Peyer's patch (tissue), 4 donors: ENCODE measurements around the gene ARHGAP24. TPM values are rescaled to one million over a fixed set of nuclear protein-coding genes. Genes with fewer than 3 reads are reported as not detected.

Experiments
- DNase-seq, 3 donors: peaks; one replicate each; pipeline ENCODE4 v3.0.0-alpha.2; 2017 to 2019
- H3K27ac ChIP-seq, 4 donors: fragments of 200-600 bp; sonication (generic); one replicate each; pipeline ENCODE4 v1.5.1; 2016 to 2019
- H3K27me3 ChIP-seq, 2 donors: fragments of 200-600 bp; sonication (generic); one replicate each; pipeline ENCODE4 v1.5.1; 2019
- H3K36me3 ChIP-seq, 3 donors: fragments of 200-600 bp; sonication (generic); one replicate each; pipeline ENCODE4 v1.5.1; 2016 to 2019
- H3K4me1 ChIP-seq, 4 donors: fragments of 200-600 bp; sonication (generic); one replicate each; pipeline ENCODE4 v1.5.1; 2016 to 2019
- H3K4me3 ChIP-seq, 4 donors: fragments of 200-600 bp; sonication (generic); 1 replicate in 3 of 4; 2 replicates in 1 of 4; pipeline ENCODE4 v1.5.1; 2016 to 2019; ENCODE audit warnings: mild to moderate bottlenecking in 1 of 4
- H3K9me3 ChIP-seq, 4 donors: fragments of 200-600 bp; sonication (generic); one replicate each; pipeline ENCODE4 v1.5.1; 2016 to 2019; ENCODE audit warnings: mild to moderate bottlenecking in 1 of 4
- POLR2A ChIP-seq, 2 donors: fragments of 450-650 bp; IDR thresholded peaks; one replicate each; pipeline ENCODE4 v1.5.1; 2017; ENCODE audit warnings: antibody characterized with exemption in 2 of 2, mild to moderate bottlenecking in 2 of 2, moderate library complexity in 2 of 2
- total RNA-seq, 4 donors: library from RNA; depleted of rRNA; stranded (reverse); fragments of >200 nt; gene quantifications; one replicate each; pipeline ENCODE4 v1.1.0, GENCODE V29; 2016
- TF ChIP-seq, protein P1 (sequence below), 6 experiments: fragments of 450-650 bp in 4 of 6; fragments of 200-600 bp in 2 of 6; sonication (generic) in 1 of 6; IDR thresholded peaks; one replicate each; pipeline ENCODE4 v1.5.1; 2017 to 2019; ENCODE audit warnings: antibody characterized with exemption in 6 of 6, mild to moderate bottlenecking in 3 of 6, moderate library complexity in 1 of 6

ARHGAP24 gene
- 100 to 1,000 TPM in 1 of 4 donors, 10 to 100 TPM in 2, 1 to 10 TPM in 1; 4.7 to 330 (median 20.0) TPM for total RNA-seq

DNA sequence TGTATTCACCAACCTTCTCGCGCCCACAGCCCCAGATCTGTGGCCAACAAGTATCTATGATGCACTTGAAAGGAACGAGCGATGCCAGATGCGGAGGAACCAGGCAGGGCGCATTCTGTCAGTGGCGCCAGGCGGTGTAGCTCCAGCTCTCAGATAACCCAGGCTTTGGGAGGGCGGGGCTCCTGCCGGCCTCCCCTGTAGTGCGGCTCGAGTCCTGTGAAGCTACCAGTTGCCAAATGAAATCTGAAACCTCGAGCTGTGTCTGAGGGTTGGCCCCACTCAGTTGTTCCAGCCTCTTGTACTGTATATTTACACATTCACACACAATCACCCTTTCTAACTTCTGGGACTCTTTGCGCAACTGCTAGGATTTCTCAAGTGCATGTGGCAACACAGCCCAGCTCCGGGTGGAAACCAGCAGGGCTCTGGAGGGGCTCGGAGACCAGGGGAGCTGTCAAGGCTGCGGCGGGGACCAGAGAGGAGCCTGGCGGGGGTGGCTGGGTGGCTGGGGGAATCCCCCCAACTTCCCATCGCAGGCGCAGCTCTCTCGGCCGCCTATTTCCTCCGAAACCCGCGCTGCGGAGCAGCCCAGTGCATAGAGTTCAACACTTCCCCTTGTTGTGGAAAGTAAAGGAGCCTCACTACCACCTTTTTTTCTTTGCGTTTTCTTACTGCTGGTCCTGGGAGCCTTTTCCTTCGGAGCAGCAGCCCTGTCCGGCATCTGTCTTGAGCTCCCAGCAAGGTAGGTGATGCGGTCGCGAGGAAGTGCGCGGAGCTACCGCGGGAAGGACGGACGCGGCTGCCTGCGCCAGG is at the start of gene ARHGAP24:
Gene ARHGAP24 (plus strand): TSS at position 333 of the 813 bp plus-strand sequence.
- peak within 1 kb of the TSS; percentile 55 to 88 (median 73) for H3K27ac ChIP-seq
- DNase-seq, result peak; percentile 68 to 91 (median 88)
- peak within 1 kb of the TSS; percentile 53 to 64 (median 56) for H3K4me3 ChIP-seq
- peaks cover 0 to 9% (median 3%) of the 10 kb centered on the region in 4 donors for H3K4me1 ChIP-seq
- no peak for TF ChIP-seq POLR2A (IDR thresholded peaks at IDR 0.05)
- TF ChIP-seq, protein P1, sequence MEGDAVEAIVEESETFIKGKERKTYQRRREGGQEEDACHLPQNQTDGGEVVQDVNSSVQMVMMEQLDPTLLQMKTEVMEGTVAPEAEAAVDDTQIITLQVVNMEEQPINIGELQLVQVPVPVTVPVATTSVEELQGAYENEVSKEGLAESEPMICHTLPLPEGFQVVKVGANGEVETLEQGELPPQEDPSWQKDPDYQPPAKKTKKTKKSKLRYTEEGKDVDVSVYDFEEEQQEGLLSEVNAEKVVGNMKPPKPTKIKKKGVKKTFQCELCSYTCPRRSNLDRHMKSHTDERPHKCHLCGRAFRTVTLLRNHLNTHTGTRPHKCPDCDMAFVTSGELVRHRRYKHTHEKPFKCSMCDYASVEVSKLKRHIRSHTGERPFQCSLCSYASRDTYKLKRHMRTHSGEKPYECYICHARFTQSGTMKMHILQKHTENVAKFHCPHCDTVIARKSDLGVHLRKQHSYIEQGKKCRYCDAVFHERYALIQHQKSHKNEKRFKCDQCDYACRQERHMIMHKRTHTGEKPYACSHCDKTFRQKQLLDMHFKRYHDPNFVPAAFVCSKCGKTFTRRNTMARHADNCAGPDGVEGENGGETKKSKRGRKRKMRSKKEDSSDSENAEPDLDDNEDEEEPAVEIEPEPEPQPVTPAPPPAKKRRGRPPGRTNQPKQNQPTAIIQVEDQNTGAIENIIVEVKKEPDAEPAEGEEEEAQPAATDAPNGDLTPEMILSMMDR (IDR thresholded peaks at IDR 0.05), result no peak
- no peaks in the 10 kb centered on the region for H3K36me3 ChIP-seq
- H3K9me3 ChIP-seq, result no peaks in the 10 kb centered on the region
- H3K27me3 ChIP-seq, result no peaks in the 10 kb centered on the region

DNA sequence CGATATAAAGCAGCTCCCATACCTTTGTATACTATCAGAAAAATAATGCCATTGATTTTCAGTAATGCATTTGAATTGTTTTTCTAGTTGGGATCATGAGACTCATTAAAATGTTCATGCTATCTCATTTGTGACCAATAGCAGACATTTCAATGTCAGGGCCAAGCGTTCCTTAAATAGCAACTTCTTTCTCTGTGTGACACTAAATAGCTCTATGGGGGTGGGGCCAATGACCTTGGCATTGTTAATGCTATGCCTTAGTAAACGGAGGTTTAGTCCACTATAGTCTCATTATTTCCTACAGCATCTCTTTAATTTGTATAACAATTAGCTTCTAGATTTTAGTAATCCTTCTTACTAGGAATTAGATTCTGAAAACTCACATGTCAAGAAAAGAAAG is 48.6 kb upstream of the ARHGAP24 start:
- Histone ChIP-seq H3K9me3 (no peaks in the 10 kb centered on the region), H3K36me3 (no peaks in the 10 kb centered on the region), H3K4me3 (no peak overlapping the region), H3K27me3 (no peaks in the 10 kb centered on the region), H3K27ac (no peak overlapping the region), H3K4me1 (no peaks in the 10 kb centered on the region)
- no peak for TF ChIP-seq POLR2A (IDR thresholded peaks at IDR 0.05)
- TF ChIP-seq, protein P1 (IDR thresholded peaks at IDR 0.05), result no peak
- DNase-seq, result no peak

DNA sequence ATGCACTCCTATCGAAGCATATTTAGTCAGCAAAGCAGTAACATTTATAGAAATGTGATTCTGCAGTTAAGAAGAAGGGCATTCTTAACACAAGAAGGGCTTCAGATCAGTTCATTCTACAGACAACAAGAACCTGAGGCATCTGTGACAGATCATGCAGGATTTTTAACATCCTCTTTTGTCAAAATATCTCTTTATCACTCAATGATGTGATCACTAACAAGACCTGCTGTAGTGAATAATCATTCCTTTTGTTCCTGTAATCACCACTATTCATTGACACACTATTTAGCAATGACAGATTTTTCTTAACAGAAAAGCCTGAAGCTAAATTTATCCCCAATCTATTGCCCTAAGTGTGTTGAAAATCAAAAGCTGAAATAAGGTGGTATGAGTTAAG is 47.8 kb upstream of the ARHGAP24 start:
- Histone ChIP-seq H3K9me3 (no peaks in the 10 kb centered on the region), H3K27ac (no peak overlapping the region), H3K4me1 (no peaks in the 10 kb centered on the region), H3K27me3 (no peaks in the 10 kb centered on the region), H3K36me3 (no peaks in the 10 kb centered on the region), H3K4me3 (no peak overlapping the region)
- no peak for DNase-seq
- no peak for TF ChIP-seq POLR2A (IDR thresholded peaks at IDR 0.05)
- TF ChIP-seq, protein P1 (IDR thresholded peaks at IDR 0.05), result no peak

DNA sequence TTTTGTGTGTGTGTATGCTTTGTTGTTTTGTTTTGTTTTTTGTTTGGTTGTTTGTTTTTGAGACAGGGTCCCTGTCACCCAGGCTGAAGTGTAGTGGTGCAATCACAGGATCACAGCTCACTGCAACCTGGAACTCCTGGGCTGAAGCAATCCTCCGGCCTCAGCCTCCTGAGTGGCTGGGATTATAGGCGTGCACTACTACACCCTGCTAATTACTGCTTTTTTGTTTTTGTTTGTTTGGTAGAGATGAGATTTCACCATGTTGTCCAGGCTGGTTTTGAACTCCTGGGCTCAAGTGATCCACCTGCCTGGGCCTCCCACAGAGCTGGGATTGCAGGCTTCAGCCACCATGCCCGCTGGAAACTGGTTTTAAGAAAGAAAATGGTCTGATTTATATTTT is 44.7 kb upstream of the ARHGAP24 start:
- Histone ChIP-seq H3K36me3 (no peaks in the 10 kb centered on the region), H3K4me1 (no peaks in the 10 kb centered on the region), H3K4me3 (no peak overlapping the region), H3K27ac (no peak overlapping the region), H3K9me3 (no peaks in the 10 kb centered on the region), H3K27me3 (no peaks in the 10 kb centered on the region)
- DNase-seq, result no peak
- TF ChIP-seq, protein P1 (IDR thresholded peaks at IDR 0.05), result no peak
- TF ChIP-seq POLR2A (IDR thresholded peaks at IDR 0.05), result no peak

DNA sequence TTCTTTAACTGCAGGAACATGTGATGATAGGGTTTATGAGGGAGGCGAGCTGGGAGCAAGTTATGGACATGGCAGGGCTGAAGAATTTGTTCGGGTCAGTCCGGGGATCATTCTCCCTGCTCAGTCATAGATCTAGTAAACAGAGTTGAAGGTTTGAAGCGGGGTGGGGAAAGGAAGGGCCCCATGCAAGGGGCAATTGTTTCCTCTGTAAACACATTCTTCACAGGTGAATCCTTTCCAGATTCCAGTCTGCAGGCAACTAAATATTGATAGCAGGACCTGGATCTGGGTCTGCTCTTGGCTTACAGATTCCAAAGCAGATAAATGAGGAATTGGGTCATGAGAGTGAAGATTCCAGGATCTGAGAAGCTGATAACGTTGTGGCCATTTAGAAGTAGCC is 44.3 kb upstream of the ARHGAP24 start:
- no peaks in the 10 kb centered on the region for H3K36me3 ChIP-seq
- H3K4me1 ChIP-seq, result no peaks in the 10 kb centered on the region
- DNase-seq, result no peak
- no peak overlapping the region for H3K27ac ChIP-seq
- H3K9me3 ChIP-seq, result no peaks in the 10 kb centered on the region
- no peak overlapping the region for H3K4me3 ChIP-seq
- no peaks in the 10 kb centered on the region for H3K27me3 ChIP-seq
- TF ChIP-seq, protein P1 (IDR thresholded peaks at IDR 0.05), result no peak
- TF ChIP-seq POLR2A (IDR thresholded peaks at IDR 0.05), result no peak
